K562 treated with DMSO at 1 percent for 24 hours (cell line): Measurements from ENCODE around the gene TMEM139. TPM values are rescaled to one million over a fixed set of nuclear protein-coding genes. Genes with fewer than 3 reads are reported as not detected.

Experiments used
- total RNA-seq: library from RNA; unstranded; fragments of 300-600 nt; gene quantifications from 2 replicates; pipeline ENCODE4 v1.2.3, GENCODE V29; 2022; ENCODE audit warnings: low read depth; ENCODE audit not compliant: insufficient read depth

TMEM139 gene
- total RNA-seq, result 1.5 and 1.7 TPM in 2 replicates

DNA sequence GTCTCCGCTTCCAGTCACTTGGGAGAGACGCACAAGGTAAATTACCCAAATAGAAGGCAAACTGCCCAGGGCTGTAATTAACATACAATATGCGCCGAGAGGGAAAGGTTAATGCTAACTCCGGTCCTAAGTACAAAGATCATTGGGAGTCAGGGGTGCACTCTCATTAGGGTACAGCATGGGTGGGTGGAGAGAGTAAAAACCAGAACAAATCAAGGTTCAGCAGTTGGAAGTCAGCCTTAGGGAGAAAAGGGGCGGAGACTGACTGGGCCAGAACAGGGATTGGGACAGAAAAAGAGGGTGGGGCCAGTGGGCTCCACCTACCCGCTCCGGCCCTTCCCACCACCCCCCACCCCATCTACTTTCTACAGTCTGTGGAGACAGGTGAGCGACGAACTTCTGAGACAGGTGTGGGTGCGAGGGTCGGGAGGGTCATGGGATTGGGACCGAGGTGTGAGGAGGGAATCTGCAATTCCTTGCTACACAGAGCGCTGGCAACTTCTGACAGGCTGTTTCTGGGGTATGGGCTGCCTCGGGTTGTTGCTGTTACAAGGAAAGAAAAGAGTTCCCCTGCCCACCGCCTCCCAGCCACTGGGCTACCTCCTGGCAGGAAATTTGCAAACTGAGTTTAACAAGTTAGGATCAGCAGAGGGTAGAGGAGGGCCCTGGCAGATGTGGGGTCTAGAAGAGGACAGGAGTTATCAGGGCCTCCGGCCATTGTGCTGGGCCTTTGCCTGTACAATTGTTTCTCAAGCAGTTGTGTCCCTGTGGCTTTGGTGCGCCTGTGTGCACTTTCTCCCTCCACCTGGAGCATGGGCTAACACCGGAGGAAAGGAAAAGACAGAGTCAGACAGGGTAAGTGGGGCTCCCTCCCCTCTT is at the start of gene TMEM139:
TMEM139 (plus strand) TSS at position 368 of the 879 bp plus-strand sequence. CDS start 1,000 bp downstream, outside the sequence.

DNA sequence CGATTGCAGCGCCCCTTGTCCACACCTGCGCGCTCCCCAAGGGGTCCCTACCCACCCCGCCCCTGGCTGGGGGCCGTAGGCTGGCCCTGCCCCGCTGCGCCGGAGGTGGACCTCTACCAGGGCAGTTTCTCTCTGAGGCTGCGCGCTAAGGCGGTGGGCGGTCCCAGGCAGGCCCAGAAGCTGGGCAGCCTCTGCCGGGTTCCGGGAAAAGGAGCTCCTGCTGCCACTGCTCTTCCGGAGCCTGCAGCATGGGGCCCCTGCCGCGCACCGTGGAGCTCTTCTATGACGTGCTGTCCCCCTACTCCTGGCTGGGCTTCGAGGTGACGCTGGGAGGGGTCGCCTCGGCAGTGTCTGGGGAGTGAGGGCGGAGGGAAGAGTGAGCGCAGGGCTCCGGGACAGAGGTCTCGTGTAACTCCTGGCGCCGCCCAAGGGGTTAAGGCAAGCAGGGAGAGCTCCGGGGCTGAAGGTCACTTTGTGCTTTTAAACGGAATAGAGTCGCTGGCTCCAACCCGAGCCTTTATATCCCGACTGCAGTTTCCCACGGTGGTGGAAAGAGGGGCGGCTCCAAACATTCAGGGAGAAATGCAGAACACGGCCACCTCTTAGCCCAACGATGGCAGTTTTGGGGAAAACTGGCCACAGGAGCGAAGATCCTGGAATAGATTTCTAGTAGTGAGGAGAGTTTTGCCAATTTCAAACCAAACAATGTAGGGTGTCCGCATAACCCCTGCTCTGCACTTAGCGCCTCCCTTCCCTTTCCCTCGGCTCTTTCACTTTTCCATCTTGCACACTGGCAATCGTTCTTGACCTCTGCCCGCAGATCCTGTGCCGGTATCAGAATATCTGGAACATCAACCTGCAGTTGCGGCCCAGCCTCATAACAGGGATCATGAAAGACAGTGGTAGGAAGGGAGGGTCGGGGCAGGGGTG is 21.2 kb upstream of the TMEM139 start, which contains the start of gene GSTK1:
GSTK1 (plus strand) TSS at position 176 of the 930 bp plus-strand sequence; CDS start at position 249, 73 bp downstream.

GRCh38 chr7:143287935-143288826 is 3.4 kb downstream of the TMEM139 start, which contains the start of gene CASP2:
CASP2 (plus strand) TSS chr7:143288351; CDS start chr7:143288456, 105 bp downstream.

DNA sequence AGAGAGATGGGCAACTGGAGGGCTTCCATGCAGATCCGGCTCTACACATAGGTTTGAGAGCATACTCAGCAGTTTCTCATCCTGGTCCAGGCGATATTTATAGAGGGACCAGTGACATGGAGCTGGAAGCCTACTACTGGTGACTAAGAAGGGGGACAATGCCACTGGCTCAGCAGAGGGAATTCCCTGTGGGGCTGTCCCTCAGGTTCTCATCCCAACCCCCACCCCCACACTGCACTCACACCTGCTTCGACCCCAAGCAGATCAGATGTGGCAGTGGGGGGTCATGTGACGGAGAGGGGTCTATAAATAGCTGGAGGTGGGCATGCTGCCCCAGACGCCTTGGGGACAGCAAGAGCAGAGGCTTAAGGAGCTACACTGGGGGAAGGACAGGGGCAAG is 31.0 kb downstream of the TMEM139 start, which contains the start of gene CLCN1:
CLCN1 (plus strand) TSS at position 336 of the 400 bp plus-strand sequence. CDS start 102 bp downstream, outside the sequence.

Other genes starting within 250 kb of the TMEM139 start
- gene OR6V1, start 232.6 kb upstream of the TMEM139 start, total RNA-seq, result not detected in 2 replicates
- gene PIP, start 152.9 kb upstream of the TMEM139 start, total RNA-seq, result not detected in 2 replicates
- not detected in 2 replicates for gene TAS2R39, start 101.5 kb upstream of the TMEM139 start, total RNA-seq
- gene TAS2R40, start 62.9 kb upstream of the TMEM139 start, total RNA-seq, result not detected in 2 replicates
- gene GSTK1, start 21.5 kb upstream of the TMEM139 start, total RNA-seq, result 213 and 217 TPM in 2 replicates
- 31.7 and 32.5 TPM in 2 replicates for gene CASP2, start 3.4 kb downstream of the TMEM139 start, total RNA-seq
- 0.19 and 0.23 TPM in 2 replicates for gene CLCN1, start 31.2 kb downstream of the TMEM139 start, total RNA-seq
- gene FAM131B, start 77.8 kb downstream of the TMEM139 start, total RNA-seq, result not detected in 2 replicates
- 115 and 121 TPM in 2 replicates for gene ZYX, start 96.4 kb downstream of the TMEM139 start, total RNA-seq
- not detected in 2 replicates for gene EPHA1, start 123.9 kb downstream of the TMEM139 start, total RNA-seq
- 0.36 and 1.2 TPM in 2 replicates for gene TAS2R60, start 158.5 kb downstream of the TMEM139 start, total RNA-seq
- gene TAS2R41, start 192.9 kb downstream of the TMEM139 start, total RNA-seq, result not detected in 2 replicates